K562 (cell line): Measurements from ENCODE around the gene PDHX. TPM values are rescaled to one million over a fixed set of nuclear protein-coding genes. Genes with fewer than 3 reads are reported as not detected.
A peak's percentile ranks its signal among the peaks of the same experiment; 100 is the strongest.

Experiments used
- ATAC-seq: fragments of 200-7000 bp; cut with Tn5 transposase; 3 replicates; pipeline ENCODE4 v1.9.1; 2020; ENCODE audit warnings: moderate library complexity
- Bru-seq: library from RNA; stranded (reverse); fragments of 400-500 nt; gene quantifications from one replicate; lab custom pipeline; 2021; lab: Mats Ljungman, UMichigan
- BruChase-seq, 2 experiments: library from RNA; stranded (reverse); fragments of 400-500 nt; gene quantifications; one replicate each; lab custom pipeline; 2021; lab: Mats Ljungman, UMichigan
- BruUV-seq: library from RNA; stranded (reverse); fragments of 400-500 nt; replicated peaks from 2 replicates; lab custom pipeline; 2021; lab: Mats Ljungman, UMichigan
- CTCF ChIA-PET: fragments of 300-600 bp; formaldehyde crosslinking; extraction: SDS; loops from one replicate; lab custom pipeline; 2021; ENCODE audit warnings: low intra/inter-chr PET ratio; lab: Yijun Ruan, JAX
- POLR2A ChIA-PET: fragments of 300-600, 350-650 bp; sonication (Branson Sonifier 250); formaldehyde crosslinking; extraction: SDS; loops from one replicate; lab custom pipeline; 2021; ENCODE audit warnings: antibody characterized with exemption, inconsistent platforms; lab: Yijun Ruan, JAX
- DNase-seq, 4 experiments: peaks; one replicate each; pipeline versions ENCODE4 v3.0.0 to v3.0.0-alpha.2; 2011 to 2018; ENCODE audit warnings: low spot score in 3 of 4, mixed read lengths in 3 of 4; ENCODE audit errors: extremely low read depth in 1 of 4
- FAIRE-seq: peaks from 2 replicates; lab custom pipeline; 2011; peaks lifted over from hg19 to GRCh38; lab: Jason Lieb, UNC
- H2AFZ ChIP-seq: 2 replicates; pipeline ENCODE4 v1.6.0; 2011; ENCODE audit warnings: low read depth, low read length, control low read depth, inconsistent platforms
- H3K27ac ChIP-seq: fragments of 200-600 bp; 3 replicates; pipeline ENCODE4 v1.8.0; 2011; ENCODE audit warnings: low read depth, mild to moderate bottlenecking, control low read depth, inconsistent platforms, low read length, moderate library complexity, mixed read lengths; ENCODE audit errors: extremely low read depth
- H3K27me3 ChIP-seq, 2 experiments: fragments of 300-600 bp in 1 of 2; 2 replicates in 1 of 2; 3 replicates in 1 of 2; pipeline versions ENCODE4 v1.6.0 to v1.8.0; 2011; ENCODE audit warnings: inconsistent platforms in 2 of 2, low read length in 2 of 2, mild to moderate bottlenecking in 1 of 2, mixed read lengths in 1 of 2, moderate library complexity in 1 of 2; ENCODE audit not compliant: control insufficient read depth in 2 of 2, insufficient read depth in 2 of 2
- H3K36me3 ChIP-seq: fragments of 300-600 bp; 3 replicates; pipeline ENCODE4 v1.8.0; 2011; ENCODE audit warnings: mild to moderate bottlenecking, low read length, inconsistent platforms; ENCODE audit not compliant: control insufficient read depth, insufficient read depth
- H3K4me1 ChIP-seq, 2 experiments: fragments of 200-600 bp in 1 of 2; replicated peaks in 1 of 2; 2 replicates in 1 of 2; 3 replicates in 1 of 2; pipeline versions ENCODE4 v1.5.1 to v1.8.0; 2011; ENCODE audit warnings: inconsistent platforms in 2 of 2, low read length in 2 of 2, mild to moderate bottlenecking in 1 of 2, mixed read lengths in 1 of 2, moderate library complexity in 1 of 2; ENCODE audit not compliant: control insufficient read depth in 2 of 2, insufficient read depth in 2 of 2
- H3K4me2 ChIP-seq: 2 replicates; pipeline ENCODE4 v1.6.1; 2011; ENCODE audit warnings: low read length, control low read depth, inconsistent platforms, mixed read lengths; ENCODE audit not compliant: insufficient read depth
- H3K4me3 ChIP-seq: fragments of 200-600 bp; sonication (generic), shearing (Covaris generic); 2 replicates; pipeline ENCODE4 v1.5.1; 2016; ENCODE audit warnings: control low read depth, inconsistent platforms
- H3K79me2 ChIP-seq: fragments of 200-600 bp; 3 replicates; pipeline ENCODE4 v1.8.0; 2011; ENCODE audit warnings: low read length, inconsistent platforms; ENCODE audit not compliant: control insufficient read depth, insufficient read depth
- H3K9ac ChIP-seq, 2 experiments: 2 replicates each; pipeline versions ENCODE4 v1.6.0 to v1.6.1; 2011; ENCODE audit warnings: low read depth in 2 of 2, low read length in 2 of 2, control low read depth in 1 of 2, inconsistent platforms in 1 of 2, mild to moderate bottlenecking in 1 of 2, mixed read lengths in 1 of 2; ENCODE audit not compliant: insufficient read depth in 1 of 2
- H3K9me1 ChIP-seq: one replicate; pipeline ENCODE4 v1.6.0; 2011; ENCODE audit warnings: inconsistent platforms, mild to moderate bottlenecking, low read length, moderate library complexity; ENCODE audit not compliant: control insufficient read depth, insufficient read depth
- H3K9me3 ChIP-seq: replicated peaks from 2 replicates; pipeline ENCODE4 v1.5.1; 2011; ENCODE audit warnings: low read depth, low read length, inconsistent platforms; ENCODE audit not compliant: control insufficient read depth, insufficient read depth
- H4K20me1 ChIP-seq: replicated peaks from 2 replicates; pipeline ENCODE4 v1.6.1; 2011; ENCODE audit warnings: low read length, inconsistent platforms, mixed read lengths; ENCODE audit not compliant: control insufficient read depth, insufficient read depth
- ARHGAP35 ChIP-seq: fragments of 450-650 bp; IDR thresholded peaks from 2 replicates; pipeline ENCODE4 v1.6.1; 2018; ENCODE audit not compliant: partially characterized antibody
- ARID2 ChIP-seq: fragments of 450-650 bp; IDR thresholded peaks from 2 replicates; pipeline ENCODE4 v1.6.1; 2017; ENCODE audit warnings: antibody characterized with exemption, mild to moderate bottlenecking
- HSF4 ChIP-seq: fragments of 250-450 bp; sonication (Bioruptor Pico); IDR thresholded peaks from 2 replicates; pipeline ENCODE4 v2.1.2; 2022; ENCODE audit warnings: mild to moderate bottlenecking, moderate library complexity, borderline replicate concordance
- NUFIP1 ChIP-seq: fragments of 450-650 bp; IDR thresholded peaks from 2 replicates; pipeline ENCODE4 v1.6.1; 2018; ENCODE audit not compliant: partially characterized antibody
- SMARCA4 ChIP-seq: fragments of 450-650 bp; IDR thresholded peaks from 2 replicates; pipeline ENCODE4 v1.6.1; 2016
- ZNF354B ChIP-seq: fragments of 250-450 bp; sonication (Bioruptor Pico); IDR thresholded peaks from 2 replicates; pipeline ENCODE4 v1.4.0; 2020
- WGBS: fragments of 100-300 bp; shearing (Covaris generic); methylation state at CpG from one replicate; pipeline ENCODE4 v1.1.6; 2016; ENCODE audit warnings: low coverage, mixed read lengths; ENCODE audit not compliant: insufficient coverage; ENCODE audit errors: missing lambda C conversion rate; 5-methylcytosine and 5-hydroxymethylcytosine counted together
- in situ Hi-C: fragments of 300-500 bp; cut with MboI; formaldehyde crosslinking; loops from 4 replicates; pipeline ENCODE4 v1.15.0; 2018; ENCODE audit warnings: inconsistent platforms, mixed read lengths
- intact Hi-C: fragments of 100-400 bp; cut with micrococcal nuclease; formaldehyde crosslinking; loops from 2 replicates; pipeline ENCODE4 v1.14.2; 2022
- long read RNA-seq, 3 experiments: library from polyadenylated mRNA in 2 of 3; library from RNA in 1 of 3; unstranded in 2 of 3; stranded (forward) in 1 of 3; transcript quantifications; one replicate each; pipeline ENCODE4 v2.0.0, GENCODE V29; 2019 to 2022
- polyA minus RNA-seq, 3 experiments: library from RNA; depleted of rRNA, polyadenylated mRNA; stranded (reverse); fragments of >200 nt; gene quantifications; 2 replicates each; pipeline ENCODE4 v1.2.3, GENCODE V29; 2011
- polyA plus RNA-seq, 8 experiments: library from polyadenylated mRNA; depleted of rRNA in 4 of 8; stranded (reverse) in 5 of 8; unstranded in 3 of 8; fragments of >200 nt; fragmentation: Nextera tagmentation in 2 of 8; fragmentation: Illumina TruSeq in 1 of 8; extraction: Ambion mirVana in 2 of 8; extraction: Trizol in 1 of 8; gene quantifications; 2 replicates each; pipeline versions ENCODE4 v1.2.1 to v1.2.3, GENCODE V29; 2011 to 2014; ENCODE audit warnings: inconsistent platforms in 1 of 8, missing spikeins in 1 of 8
- total RNA-seq, 7 experiments: library from RNA; depleted of rRNA in 6 of 7; stranded (reverse); fragments of >200 nt in 6 of 7; fragmentation: Illumina TruSeq in 2 of 7; extraction: Trizol in 2 of 7; gene quantifications; 2 replicates each; pipeline versions ENCODE4 v1.2.1 to v1.2.3, GENCODE V29; 2011 to 2021; ENCODE audit warnings: low replicate concordance in 1 of 7
- TF ChIP-seq, protein P1 (sequence below): sonication (generic); formaldehyde crosslinking; IDR thresholded peaks from 2 replicates; pipeline ENCODE4 v1.8.0; 2022; ENCODE audit warnings: mild to moderate bottlenecking, missing genetic modification reagents
- TF ChIP-seq, protein P2 (sequence below): fragments of 250-450 bp; sonication (Bioruptor Pico); IDR thresholded peaks from 2 replicates; pipeline ENCODE4 v1.6.1; 2021; ENCODE audit warnings: mild to moderate bottlenecking
- TF ChIP-seq, protein P3 (sequence below): fragments of 450-650 bp; IDR thresholded peaks from 2 replicates; pipeline ENCODE4 v1.6.1; 2016
- TF ChIP-seq, protein P4 (sequence below): sonication (generic); formaldehyde crosslinking; IDR thresholded peaks from 2 replicates; pipeline ENCODE4 v1.8.0; 2023; ENCODE audit warnings: mild to moderate bottlenecking, missing genetic modification reagents

PDHX gene
- 20.9 and 58.2 TPM in 2 replicates for total RNA-seq (2011; cell fraction: chromatin; rRNA removed; ENCODE audit: low replicate concordance)
- 10.5 and 13.6 TPM in 2 replicates for total RNA-seq (2011; cell fraction: nucleolus; rRNA removed)
- total RNA-seq (2011; cell fraction: nucleoplasm; rRNA removed): 13.7 and 14.1 TPM in 2 replicates
- 23.7 and 28.4 TPM in 2 replicates for total RNA-seq (2014; rRNA removed)
- 41.3 and 47.6 TPM in 2 replicates for total RNA-seq (2014; rRNA removed; fragmentation: Illumina TruSeq; extraction: Trizol)
- 38.5 and 38.9 TPM in 2 replicates for total RNA-seq (2015; rRNA removed; fragmentation: Illumina TruSeq; extraction: Trizol)
- 35.0 and 41.3 TPM in 2 replicates for total RNA-seq (2021)
- 27.5 and 32.9 TPM in 2 replicates for polyA plus RNA-seq (2011; rRNA removed)
- 14.9 and 23.2 TPM in 2 replicates for polyA plus RNA-seq (2011; cell fraction: cytosol; rRNA removed)
- 16.6 and 20.2 TPM in 2 replicates for polyA plus RNA-seq (2011; cell fraction: nucleus; rRNA removed)
- polyA plus RNA-seq (2012): 25.6 and 31.6 TPM in 2 replicates
- polyA plus RNA-seq (2014; fragmentation: Illumina TruSeq; extraction: Trizol): 37.9 and 43.5 TPM in 2 replicates
- 10 to 100 TPM; 20.8 to 31.2 TPM for polyA plus RNA-seq (2014; fragmentation: Nextera tagmentation; extraction: Ambion mirVana)
- 21.6 and 24.0 TPM in 2 replicates for polyA plus RNA-seq (2014; rRNA removed)
- polyA minus RNA-seq (2011; rRNA and poly(A)+ RNA removed): 54.1 and 64.9 TPM in 2 replicates
- 20.7 and 24.3 TPM in 2 replicates for polyA minus RNA-seq (2011; cell fraction: cytosol; rRNA and poly(A)+ RNA removed)
- polyA minus RNA-seq (2011; cell fraction: nucleus; rRNA and poly(A)+ RNA removed): 20.5 and 32.1 TPM in 2 replicates
- percentile 80 among the genes with signal in this experiment for Bru-seq, nascent RNA
- BruChase-seq, experiment 1, labeled RNA remaining after a 2-hour chase: percentile 83 among the genes with signal in this experiment
- percentile 81 among the genes with signal in this experiment for BruChase-seq, experiment 2, labeled RNA remaining after a 6-hour chase
- long read RNA-seq, experiment 1, transcript PDHX-202 (6 exons, 952 nt): minor isoform, 5 of 182 reads
- long read RNA-seq, experiment 1, transcript PDHX-201 (11 exons, 2,389 nt): major isoform, 115 of 182 reads
- long read RNA-seq, experiment 1, partial matches to known transcripts: 34 of 182 reads
- long read RNA-seq, experiment 1, other reads (novel, unspliced or antisense): 26 of 182 reads
- long read RNA-seq, experiment 2, transcript PDHX-201 (11 exons, 2,389 nt): major isoform, 6 of 27 reads
- long read RNA-seq, experiment 2, partial matches to known transcripts: 2 of 27 reads
- long read RNA-seq, experiment 2, other reads (novel, unspliced or antisense): 19 of 27 reads
- long read RNA-seq, experiment 3, transcript PDHX-201 (11 exons, 2,389 nt): major isoform, 55 of 72 reads
- long read RNA-seq, experiment 3, partial matches to known transcripts: 6 of 72 reads
- long read RNA-seq, experiment 3, other reads (novel, unspliced or antisense): 9 of 72 reads

DNA sequence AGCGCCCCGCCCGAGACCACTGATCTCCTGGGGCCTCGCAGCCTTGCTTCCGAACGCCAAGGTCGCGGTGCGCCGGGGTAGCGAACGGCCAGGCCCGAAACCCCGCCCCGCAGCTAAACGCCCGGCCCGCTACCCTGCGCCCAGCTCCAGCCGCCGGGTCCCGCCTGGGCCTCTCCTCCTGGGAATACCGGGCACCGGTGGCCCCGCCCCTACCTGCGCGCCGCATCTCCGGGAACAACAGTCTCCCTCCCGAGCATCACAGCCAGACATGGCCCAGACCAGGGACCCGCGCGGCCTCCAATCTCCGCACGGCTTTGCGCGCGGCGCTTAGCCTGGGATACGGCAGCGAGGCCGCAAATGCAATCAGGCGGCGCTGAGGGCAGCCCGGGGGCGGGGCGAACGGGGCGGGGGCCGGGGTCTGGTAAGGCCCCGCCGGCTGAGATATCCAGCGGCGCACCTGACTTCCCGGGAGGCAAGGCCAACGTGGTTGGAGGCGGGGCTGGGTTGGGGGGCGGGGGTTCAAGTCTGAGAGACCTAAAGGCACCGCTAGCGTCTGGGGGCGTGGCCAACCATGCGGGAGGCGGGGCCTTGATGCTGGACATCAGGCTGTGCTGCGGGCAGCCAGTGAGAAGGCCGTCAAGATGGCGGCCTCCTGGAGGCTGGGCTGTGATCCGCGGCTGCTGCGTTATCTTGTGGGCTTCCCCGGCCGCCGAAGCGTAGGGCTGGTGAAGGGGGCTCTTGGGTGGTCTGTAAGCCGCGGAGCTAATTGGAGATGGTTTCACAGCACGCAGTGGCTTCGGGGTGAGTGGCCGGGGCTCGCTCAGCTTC lies at the start of gene PDHX, which contains the start of gene APIP:
PDHX (plus strand) TSS at position 604 of the 828 bp plus-strand sequence; CDS start at position 642, 38 bp downstream.
APIP (minus strand) TSS at position 365 of the 828 bp plus-strand sequence; CDS start at position 270, 95 bp downstream.
- in situ Hi-C loops (no loop called here), intact Hi-C loops (no loop called here)
- H3K27ac ChIP-seq: peak within 1 kb of the TSS; percentile 94
- ATAC-seq: peak; percentile 94
- no peaks in the 10 kb centered on the region for H3K9me1 ChIP-seq
- H3K9me3 ChIP-seq: peaks cover 3% of the 10 kb centered on the region; the same call in 1 of the 2 replicates
- H3K4me2 ChIP-seq: peak within 1 kb of the TSS; percentile 96
- BruUV-seq: no TSS peak
- H3K9ac ChIP-seq: peak within 1 kb of the TSS; percentile 94 to 100
- peak; percentile 83 for FAIRE-seq
- peaks cover 5 to 9% of the 10 kb centered on the region in 2 experiments; a peak in 2 of 5 replicates for H3K4me1 ChIP-seq
- H3K4me3 ChIP-seq: peak within 1 kb of the TSS; percentile 90
- no peaks in the 10 kb centered on the region for H4K20me1 ChIP-seq
- CTCF ChIA-PET: no interaction called here
- peaks cover 83% of the 10 kb centered on the region for H3K79me2 ChIP-seq
- POLR2A ChIA-PET: interaction anchor here (0.5 to 1.3 kb wide), 5 partner anchors 9 to 403 kb away, joined by 3 to 5 read pairs (median 4); partner anchors contain the start of gene ELF5
- under 1% methylated on average over 58 of the region's 79 CpGs for WGBS
- DNase-seq: peak; percentile 98 to 99 (median 98)
- H3K36me3 ChIP-seq: peaks cover 39% of the 10 kb centered on the region
- H3K27me3 ChIP-seq: no peaks in the 10 kb centered on the region
- peak within 1 kb of the TSS; percentile 97 for H2AFZ ChIP-seq
- TF ChIP-seq ARHGAP35 (no peak), ZNF354B (no peak), SMARCA4 (peak; percentile 27; the same call in 1 of the 2 replicates), ARID2 (no peak), NUFIP1 (no peak), HSF4 (no peak)
- TF ChIP-seq, protein P1, sequence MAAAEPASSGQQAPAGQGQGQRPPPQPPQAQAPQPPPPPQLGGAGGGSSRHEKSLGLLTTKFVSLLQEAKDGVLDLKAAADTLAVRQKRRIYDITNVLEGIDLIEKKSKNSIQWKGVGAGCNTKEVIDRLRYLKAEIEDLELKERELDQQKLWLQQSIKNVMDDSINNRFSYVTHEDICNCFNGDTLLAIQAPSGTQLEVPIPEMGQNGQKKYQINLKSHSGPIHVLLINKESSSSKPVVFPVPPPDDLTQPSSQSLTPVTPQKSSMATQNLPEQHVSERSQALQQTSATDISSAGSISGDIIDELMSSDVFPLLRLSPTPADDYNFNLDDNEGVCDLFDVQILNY (CRISPR knock-in tag): no peak
- TF ChIP-seq, protein P2, sequence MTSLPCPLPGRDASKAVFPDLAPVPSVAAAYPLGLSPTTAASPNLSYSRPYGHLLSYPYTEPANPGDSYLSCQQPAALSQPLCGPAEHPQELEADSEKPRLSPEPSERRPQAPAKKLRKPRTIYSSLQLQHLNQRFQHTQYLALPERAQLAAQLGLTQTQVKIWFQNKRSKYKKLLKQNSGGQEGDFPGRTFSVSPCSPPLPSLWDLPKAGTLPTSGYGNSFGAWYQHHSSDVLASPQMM: no peak
- TF ChIP-seq, protein P3, sequence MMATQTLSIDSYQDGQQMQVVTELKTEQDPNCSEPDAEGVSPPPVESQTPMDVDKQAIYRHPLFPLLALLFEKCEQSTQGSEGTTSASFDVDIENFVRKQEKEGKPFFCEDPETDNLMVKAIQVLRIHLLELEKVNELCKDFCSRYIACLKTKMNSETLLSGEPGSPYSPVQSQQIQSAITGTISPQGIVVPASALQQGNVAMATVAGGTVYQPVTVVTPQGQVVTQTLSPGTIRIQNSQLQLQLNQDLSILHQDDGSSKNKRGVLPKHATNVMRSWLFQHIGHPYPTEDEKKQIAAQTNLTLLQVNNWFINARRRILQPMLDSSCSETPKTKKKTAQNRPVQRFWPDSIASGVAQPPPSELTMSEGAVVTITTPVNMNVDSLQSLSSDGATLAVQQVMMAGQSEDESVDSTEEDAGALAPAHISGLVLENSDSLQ: peak; percentile 62
- TF ChIP-seq, protein P4, sequence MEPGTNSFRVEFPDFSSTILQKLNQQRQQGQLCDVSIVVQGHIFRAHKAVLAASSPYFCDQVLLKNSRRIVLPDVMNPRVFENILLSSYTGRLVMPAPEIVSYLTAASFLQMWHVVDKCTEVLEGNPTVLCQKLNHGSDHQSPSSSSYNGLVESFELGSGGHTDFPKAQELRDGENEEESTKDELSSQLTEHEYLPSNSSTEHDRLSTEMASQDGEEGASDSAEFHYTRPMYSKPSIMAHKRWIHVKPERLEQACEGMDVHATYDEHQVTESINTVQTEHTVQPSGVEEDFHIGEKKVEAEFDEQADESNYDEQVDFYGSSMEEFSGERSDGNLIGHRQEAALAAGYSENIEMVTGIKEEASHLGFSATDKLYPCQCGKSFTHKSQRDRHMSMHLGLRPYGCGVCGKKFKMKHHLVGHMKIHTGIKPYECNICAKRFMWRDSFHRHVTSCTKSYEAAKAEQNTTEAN (CRISPR knock-in tag): no peak
